ENCODE data around the gene CYP20A1.
"Not testable (repeated sequence)": the region's sequence is repeated elsewhere in the genome, so short reads cannot be mapped to it uniquely, and the experiment has no call there.

The CYP20A1 gene

DNA sequence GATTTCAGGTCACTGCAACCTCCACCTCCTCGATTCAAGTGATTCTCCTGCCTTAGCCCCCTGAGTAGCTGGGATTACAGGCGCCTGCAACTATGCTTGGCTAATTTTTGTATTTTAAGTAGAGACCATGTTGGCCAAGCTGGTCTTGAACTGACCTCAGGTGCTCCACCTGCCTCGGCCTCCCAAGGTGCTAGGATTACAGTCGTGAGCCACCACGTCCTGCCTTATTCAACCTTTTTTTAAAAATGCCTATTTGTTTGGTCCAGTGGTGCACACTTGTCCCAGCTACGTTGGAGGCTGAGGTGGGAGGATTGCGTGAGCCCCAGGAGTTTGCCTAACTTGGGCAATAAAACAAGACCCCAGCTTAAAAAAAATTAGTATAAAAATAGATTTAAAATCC lies 43.3 kb downstream of the CYP20A1 start:
- TF ChIP-seq, protein P1, sequence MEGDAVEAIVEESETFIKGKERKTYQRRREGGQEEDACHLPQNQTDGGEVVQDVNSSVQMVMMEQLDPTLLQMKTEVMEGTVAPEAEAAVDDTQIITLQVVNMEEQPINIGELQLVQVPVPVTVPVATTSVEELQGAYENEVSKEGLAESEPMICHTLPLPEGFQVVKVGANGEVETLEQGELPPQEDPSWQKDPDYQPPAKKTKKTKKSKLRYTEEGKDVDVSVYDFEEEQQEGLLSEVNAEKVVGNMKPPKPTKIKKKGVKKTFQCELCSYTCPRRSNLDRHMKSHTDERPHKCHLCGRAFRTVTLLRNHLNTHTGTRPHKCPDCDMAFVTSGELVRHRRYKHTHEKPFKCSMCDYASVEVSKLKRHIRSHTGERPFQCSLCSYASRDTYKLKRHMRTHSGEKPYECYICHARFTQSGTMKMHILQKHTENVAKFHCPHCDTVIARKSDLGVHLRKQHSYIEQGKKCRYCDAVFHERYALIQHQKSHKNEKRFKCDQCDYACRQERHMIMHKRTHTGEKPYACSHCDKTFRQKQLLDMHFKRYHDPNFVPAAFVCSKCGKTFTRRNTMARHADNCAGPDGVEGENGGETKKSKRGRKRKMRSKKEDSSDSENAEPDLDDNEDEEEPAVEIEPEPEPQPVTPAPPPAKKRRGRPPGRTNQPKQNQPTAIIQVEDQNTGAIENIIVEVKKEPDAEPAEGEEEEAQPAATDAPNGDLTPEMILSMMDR (IDR thresholded peaks at IDR 0.05; ENCODE audit: low read depth, low read length, missing control alignments): no peak
- DNase-seq (ENCODE audit: low read depth): no peak
- H3K4me3 ChIP-seq (ENCODE audit: low read depth, low read length): no peak overlapping the region
- in situ Hi-C loops (cut with HindIII; ENCODE audit: low sequenced_read_pairs): no loop called here

DNA sequence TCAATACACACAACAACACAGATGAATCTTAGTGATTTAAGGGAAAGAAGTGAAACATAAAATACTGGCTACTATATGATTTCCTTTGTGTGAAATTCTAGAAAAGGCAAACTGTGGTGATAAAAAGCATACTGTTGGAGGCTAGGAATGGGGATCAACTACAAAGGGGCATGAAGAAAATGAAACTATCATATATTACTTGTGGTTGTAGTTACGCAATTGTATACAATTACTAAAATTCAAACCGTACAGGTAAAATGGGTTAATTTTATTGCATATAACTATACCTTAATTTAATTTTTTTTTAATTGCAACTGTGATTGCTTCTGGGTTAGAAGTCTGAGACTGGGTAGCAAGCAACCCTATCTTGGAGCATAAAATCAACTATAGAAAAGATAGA lies 47.7 kb downstream of the CYP20A1 start:
- no peak overlapping the region for H3K4me3 ChIP-seq (ENCODE audit: low read depth, low read length)
- TF ChIP-seq, protein P1 (IDR thresholded peaks at IDR 0.05; ENCODE audit: low read depth, low read length, missing control alignments): no peak
- DNase-seq (ENCODE audit: low read depth): no peak
- in situ Hi-C loops (cut with HindIII; ENCODE audit: low sequenced_read_pairs): no loop called here

DNA sequence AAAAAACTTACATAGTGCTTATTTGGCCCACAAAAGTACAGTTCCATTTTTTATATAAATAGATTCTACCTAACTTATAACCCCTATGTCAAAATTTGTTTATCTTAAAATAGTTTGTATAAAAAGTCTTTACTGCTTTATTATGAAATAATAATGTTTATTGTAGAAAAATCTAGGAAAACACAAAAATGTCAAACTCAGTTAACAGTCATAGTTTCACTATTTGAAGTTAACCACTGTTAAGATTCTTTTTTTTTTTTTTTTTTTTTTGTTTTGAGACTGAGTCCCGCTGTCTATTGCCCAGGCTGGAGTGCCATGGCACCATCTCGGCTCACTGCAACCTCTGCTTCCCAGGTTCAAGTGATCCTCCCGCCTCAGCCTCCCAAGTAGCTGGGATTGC lies 62.8 kb downstream of the CYP20A1 start:
- TF ChIP-seq, protein P1 (IDR thresholded peaks at IDR 0.05; ENCODE audit: low read depth, low read length, missing control alignments): no peak
- no peak overlapping the region for H3K4me3 ChIP-seq (ENCODE audit: low read depth, low read length)
- in situ Hi-C loops (cut with HindIII; ENCODE audit: low sequenced_read_pairs): no loop called here
- no peak for DNase-seq (ENCODE audit: low read depth)

DNA sequence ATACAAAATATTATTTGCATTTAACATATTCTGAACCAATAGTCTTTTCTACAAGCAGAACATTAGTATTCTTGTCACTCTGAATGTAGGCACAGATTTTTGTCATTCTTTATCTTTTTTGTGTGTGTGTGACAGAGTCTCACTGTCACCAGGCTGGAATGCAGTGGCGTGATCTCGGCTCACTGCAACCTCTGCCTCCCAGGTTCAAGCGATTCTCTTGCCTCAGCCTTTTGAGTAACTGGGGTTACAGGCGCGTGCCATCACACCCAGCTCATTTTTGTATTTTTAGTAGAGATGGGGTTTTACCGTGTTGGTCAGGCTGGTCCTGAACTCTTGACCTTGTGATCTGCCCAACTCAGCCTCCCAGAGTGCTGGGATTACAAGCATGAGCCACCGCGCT lies 63.8 kb downstream of the CYP20A1 start:
- DNase-seq (ENCODE audit: low read depth); H3K4me3 ChIP-seq (ENCODE audit: low read depth, low read length); in situ Hi-C loops (cut with HindIII; ENCODE audit: low sequenced_read_pairs): not testable (repeated sequence)

DNA sequence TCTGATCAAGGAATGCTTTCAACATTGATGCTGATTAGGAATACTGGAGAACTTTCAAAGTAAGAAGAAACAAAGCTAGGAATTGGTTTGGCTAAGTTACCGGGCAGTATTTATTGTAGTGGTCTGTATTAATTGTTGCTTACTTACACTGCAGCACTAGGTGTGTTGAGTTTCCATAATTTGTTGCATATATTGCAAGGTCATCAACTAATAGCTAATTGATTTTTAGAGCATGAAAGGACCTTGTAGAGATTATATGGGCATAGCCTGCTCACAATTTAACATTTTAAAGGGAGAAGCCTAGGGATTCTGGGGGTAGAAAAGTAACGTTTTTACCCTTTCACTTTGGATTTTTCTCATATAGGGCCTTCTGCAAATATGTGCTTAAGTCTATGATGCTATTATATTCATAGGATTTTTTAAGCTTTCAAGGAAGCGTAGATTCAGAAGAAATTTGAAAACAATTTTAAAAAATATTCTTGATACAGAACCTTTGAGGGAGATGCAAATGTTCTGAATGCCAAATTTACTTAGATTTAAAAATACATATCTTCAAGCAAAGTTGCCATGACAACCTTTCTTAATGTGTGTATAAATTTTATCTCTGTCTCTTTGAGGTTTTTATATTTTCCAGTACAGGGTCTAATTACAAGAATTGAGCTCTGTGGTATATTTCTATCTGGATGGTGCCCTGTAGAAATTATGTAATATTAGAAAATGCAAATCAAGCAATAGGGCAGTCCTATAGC lies 72.0 kb downstream of the CYP20A1 start:
- TF ChIP-seq, protein P1 (IDR thresholded peaks at IDR 0.05; ENCODE audit: low read depth, low read length, missing control alignments): no peak
- in situ Hi-C loops (cut with HindIII; ENCODE audit: low sequenced_read_pairs): no loop called here
- no peak for DNase-seq (ENCODE audit: low read depth)
- no peak overlapping the region for H3K4me3 ChIP-seq (ENCODE audit: low read depth, low read length)

DNA sequence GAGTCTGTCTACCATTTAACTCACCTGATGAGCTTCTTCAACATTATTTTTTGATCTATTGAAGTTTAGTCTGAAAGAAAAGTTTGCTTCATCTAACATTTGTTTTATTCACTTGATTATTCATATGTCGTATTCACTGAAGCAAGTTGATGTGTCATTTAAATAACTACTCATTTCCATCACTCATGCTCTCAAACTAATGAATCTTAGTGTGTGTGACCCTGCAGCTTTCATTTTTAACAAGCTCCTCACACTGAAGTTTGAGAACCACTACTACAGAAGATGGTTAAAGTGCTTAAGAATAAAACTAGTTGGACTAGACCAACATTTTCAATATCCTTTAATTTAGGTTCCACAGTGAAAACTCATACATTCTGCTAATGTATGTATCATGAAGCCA lies 87.5 kb downstream of the CYP20A1 start:
- no peak overlapping the region for H3K4me3 ChIP-seq (ENCODE audit: low read depth, low read length)
- in situ Hi-C loops (cut with HindIII; ENCODE audit: low sequenced_read_pairs): no loop called here
- TF ChIP-seq, protein P1 (IDR thresholded peaks at IDR 0.05; ENCODE audit: low read depth, low read length, missing control alignments): no peak
- no peak for DNase-seq (ENCODE audit: low read depth)

DNA sequence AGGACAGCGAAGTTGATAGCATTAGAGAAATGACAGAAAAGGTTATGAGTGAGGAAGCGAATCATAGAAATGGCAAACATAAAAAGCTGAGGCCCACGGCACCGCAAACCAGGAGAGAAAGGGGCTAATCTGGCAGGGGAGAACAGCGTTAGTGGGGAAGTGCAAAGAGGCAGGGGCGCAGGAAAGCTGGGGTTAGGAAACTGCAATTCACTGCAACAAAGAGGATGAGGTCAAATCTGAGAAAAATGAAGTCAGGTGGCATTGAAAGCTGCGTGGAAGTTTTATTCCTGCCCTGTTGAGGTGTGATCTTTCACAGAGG lies 88.7 kb downstream of the CYP20A1 start:
- TF ChIP-seq, protein P1 (IDR thresholded peaks at IDR 0.05; ENCODE audit: low read depth, low read length, missing control alignments): no peak
- in situ Hi-C loops (cut with HindIII; ENCODE audit: low sequenced_read_pairs): no loop called here
- DNase-seq (ENCODE audit: low read depth): no peak
- peak overlapping the region; percentile 90 for H3K4me3 ChIP-seq (ENCODE audit: low read depth, low read length)
